ENCODE results near the gene HHAT. TPM values are rescaled to one million over a fixed set of nuclear protein-coding genes. Genes with fewer than 3 reads are reported as not detected.
A peak's percentile ranks its signal among the peaks of the same experiment; 100 is the strongest.

Gene HHAT
- total and polyA plus RNA-seq, 4 donors: 1.9 to 3.9 (median 2.6) TPM

DNA sequence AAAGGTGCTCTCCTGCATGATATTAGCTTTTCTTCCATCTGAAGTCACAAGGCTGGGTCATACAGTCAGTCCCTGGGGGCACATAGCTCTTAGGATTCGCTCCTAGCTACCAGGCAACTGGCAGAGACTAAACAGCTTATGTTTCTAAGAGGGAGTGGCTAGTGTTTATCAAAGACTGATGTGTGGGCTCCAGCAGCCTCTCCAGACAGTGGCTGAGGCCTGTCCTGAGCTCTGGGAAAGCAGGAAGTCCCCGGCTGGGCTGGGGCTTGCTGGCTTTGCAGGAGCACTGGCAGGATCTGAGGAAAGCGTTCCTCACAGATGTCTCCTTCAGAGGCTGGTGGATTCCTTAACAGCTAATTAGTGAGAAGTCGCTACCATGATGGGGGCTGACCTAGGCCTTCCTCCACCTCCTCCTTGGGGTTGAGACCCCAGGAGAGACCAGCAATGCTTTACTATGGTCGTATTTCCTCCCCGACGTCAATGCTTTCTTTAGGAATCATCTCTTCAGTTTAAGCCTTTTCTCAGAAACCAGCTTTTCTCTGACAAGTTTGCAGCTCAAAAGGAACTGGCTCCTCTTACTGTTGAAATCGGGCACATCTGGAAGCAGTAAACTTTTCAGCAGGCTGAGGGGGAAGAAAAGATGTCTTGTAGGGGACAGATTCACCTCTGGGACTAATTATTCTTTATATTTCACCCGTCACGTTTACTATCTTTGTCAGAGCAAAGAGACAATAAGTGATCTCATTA lies 33.5 kb upstream of the HHAT start:
- Histone ChIP-seq H3K9me3 (ENCODE audit: control insufficient read depth, low read length) (no peaks in the 10 kb centered on the region), H3K36me3 (ENCODE audit: control insufficient read depth in 1 of 2, insufficient read depth in 2 of 2, low read length in 1 of 2) (no peaks in the 10 kb centered on the region), H3K27me3 (ENCODE audit: control insufficient read depth in 1 of 2, insufficient read depth in 2 of 2, low read length in 1 of 2) (no peaks in the 10 kb centered on the region), H3K27ac (ENCODE audit: low read depth in 1 of 2, low read length in 2 of 2) (peak overlapping the region in 1 of 2 donors; percentile 83), H3K4me1 (ENCODE audit: control insufficient read depth in 1 of 2, insufficient read depth in 2 of 2, low read length in 2 of 2) (peaks cover 0 to 9% of the 10 kb centered on the region in 2 donors), H3K4me3 (ENCODE audit: low read length in 2 of 2) (no peak overlapping the region)
- intact Hi-C loops (cut with DNase I): loop anchor here (5.0 kb wide), 2 partner anchors 43 to 63 kb away; partner anchors contain the start of gene SERTAD4 (in 1 of the 2)
- 37 to 39% methylated on average over 10 of the region's 10 CpGs for WGBS, 2 donors
- ATAC-seq (ENCODE audit: low FRiP score) (no peak), DNase-seq (peak in 1 of 2 donors; percentile 76)

DNA sequence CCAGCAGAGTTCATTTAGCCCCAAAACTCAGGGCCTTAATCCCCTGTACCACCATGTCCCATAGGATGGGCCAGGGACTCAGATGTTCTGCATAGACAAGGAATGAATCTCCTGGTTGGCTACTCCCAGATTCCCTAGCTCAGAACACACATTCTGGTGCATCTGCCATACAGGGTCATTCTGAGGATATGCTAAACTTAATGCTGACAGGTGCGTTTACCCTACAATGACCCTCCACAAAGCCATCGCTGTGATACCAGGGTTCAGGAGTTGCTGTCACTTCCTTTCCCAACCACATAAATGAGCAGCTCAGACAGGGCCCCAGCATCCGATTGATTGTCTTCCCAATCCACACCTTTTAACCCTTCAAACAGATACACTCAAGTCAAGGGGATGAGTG lies 32.0 kb upstream of the HHAT start:
- 96 to 98% methylated on average over 3 of the region's 3 CpGs for WGBS, 2 donors

DNA sequence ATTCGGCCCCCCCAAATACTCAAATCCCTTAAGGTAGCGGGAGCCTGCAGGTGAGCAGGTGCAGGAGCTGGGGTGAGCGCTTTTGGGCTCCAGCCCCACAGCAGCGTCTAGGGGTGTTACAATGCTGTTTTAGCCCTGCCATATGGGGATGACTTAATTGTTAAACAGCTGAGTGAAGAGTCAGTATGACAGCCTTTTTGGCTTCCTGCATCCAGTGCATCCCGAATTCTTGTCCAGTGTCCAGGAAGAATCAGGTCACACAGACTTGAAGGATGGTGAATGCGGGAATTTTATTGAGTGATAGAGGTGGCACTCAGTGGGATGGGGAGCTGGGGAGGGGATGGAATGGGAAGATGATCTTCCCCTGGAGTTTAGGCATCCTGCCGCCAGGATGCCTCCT lies 30.4 kb upstream of the HHAT start:
- peaks cover 2 to 9% of the 10 kb centered on the region in 2 donors for H3K4me1 ChIP-seq (ENCODE audit: control insufficient read depth in 1 of 2, insufficient read depth in 2 of 2, low read length in 2 of 2)
- ATAC-seq (ENCODE audit: low FRiP score): no peak
- no peak overlapping the region for H3K27ac ChIP-seq (ENCODE audit: low read depth in 1 of 2, low read length in 2 of 2)
- H3K27me3 ChIP-seq (ENCODE audit: control insufficient read depth in 1 of 2, insufficient read depth in 2 of 2, low read length in 1 of 2): no peaks in the 10 kb centered on the region
- H3K36me3 ChIP-seq (ENCODE audit: control insufficient read depth in 1 of 2, insufficient read depth in 2 of 2, low read length in 1 of 2): no peaks in the 10 kb centered on the region
- WGBS, 2 donors: 96 to 98% methylated on average over 7 of the region's 7 CpGs
- DNase-seq: no peak
- H3K9me3 ChIP-seq (ENCODE audit: control insufficient read depth, low read length): no peaks in the 10 kb centered on the region
- intact Hi-C loops (cut with DNase I): no loop called here
- H3K4me3 ChIP-seq (ENCODE audit: low read length in 2 of 2): no peak overlapping the region

More for the DNA sequence above, 32.0 kb upstream of the HHAT start:
- Histone ChIP-seq H3K27me3 (ENCODE audit: control insufficient read depth in 1 of 2, insufficient read depth in 2 of 2, low read length in 1 of 2) (no peaks in the 10 kb centered on the region), H3K9me3 (ENCODE audit: control insufficient read depth, low read length) (no peaks in the 10 kb centered on the region), H3K4me1 (ENCODE audit: control insufficient read depth in 1 of 2, insufficient read depth in 2 of 2, low read length in 2 of 2) (peaks cover 0 to 9% of the 10 kb centered on the region in 2 donors), H3K27ac (ENCODE audit: low read depth in 1 of 2, low read length in 2 of 2) (no peak overlapping the region), H3K4me3 (ENCODE audit: low read length in 2 of 2) (no peak overlapping the region), H3K36me3 (ENCODE audit: control insufficient read depth in 1 of 2, insufficient read depth in 2 of 2, low read length in 1 of 2) (no peaks in the 10 kb centered on the region)
- DNase-seq (no peak), ATAC-seq (ENCODE audit: low FRiP score) (no peak)
- intact Hi-C loops (cut with DNase I): no loop called here

DNA sequence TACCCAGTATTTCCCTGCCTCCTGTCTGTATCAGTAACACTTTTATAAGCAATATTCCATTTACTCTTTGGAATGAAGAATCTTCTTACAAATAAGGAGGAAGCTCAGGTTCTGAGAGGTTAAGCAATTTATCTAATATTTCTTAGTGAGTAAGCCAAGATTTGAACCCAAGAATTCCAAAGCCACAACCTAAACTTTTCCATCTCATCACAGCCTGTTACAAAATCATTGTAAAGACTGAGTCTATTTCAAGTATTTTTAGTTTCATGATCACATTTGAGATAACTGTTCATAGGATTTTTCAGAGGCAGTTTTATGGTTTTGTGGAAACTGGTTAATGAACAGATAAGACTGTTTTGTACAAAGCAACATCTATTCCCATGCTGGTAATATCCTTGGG lies 29.8 kb upstream of the HHAT start:
- no peaks in the 10 kb centered on the region for H3K27me3 ChIP-seq (ENCODE audit: control insufficient read depth in 1 of 2, insufficient read depth in 2 of 2, low read length in 1 of 2)
- DNase-seq (no peak), ATAC-seq (ENCODE audit: low FRiP score) (no peak)
- no peaks in the 10 kb centered on the region for H3K9me3 ChIP-seq (ENCODE audit: control insufficient read depth, low read length)
- peaks cover 2 to 9% of the 10 kb centered on the region in 2 donors for H3K4me1 ChIP-seq (ENCODE audit: control insufficient read depth in 1 of 2, insufficient read depth in 2 of 2, low read length in 2 of 2)
- H3K27ac ChIP-seq (ENCODE audit: low read depth in 1 of 2, low read length in 2 of 2): no peak overlapping the region
- H3K36me3 ChIP-seq (ENCODE audit: control insufficient read depth in 1 of 2, insufficient read depth in 2 of 2, low read length in 1 of 2): no peaks in the 10 kb centered on the region
- H3K4me3 ChIP-seq (ENCODE audit: low read length in 2 of 2): no peak overlapping the region
- intact Hi-C loops (cut with DNase I): no loop called here

DNA sequence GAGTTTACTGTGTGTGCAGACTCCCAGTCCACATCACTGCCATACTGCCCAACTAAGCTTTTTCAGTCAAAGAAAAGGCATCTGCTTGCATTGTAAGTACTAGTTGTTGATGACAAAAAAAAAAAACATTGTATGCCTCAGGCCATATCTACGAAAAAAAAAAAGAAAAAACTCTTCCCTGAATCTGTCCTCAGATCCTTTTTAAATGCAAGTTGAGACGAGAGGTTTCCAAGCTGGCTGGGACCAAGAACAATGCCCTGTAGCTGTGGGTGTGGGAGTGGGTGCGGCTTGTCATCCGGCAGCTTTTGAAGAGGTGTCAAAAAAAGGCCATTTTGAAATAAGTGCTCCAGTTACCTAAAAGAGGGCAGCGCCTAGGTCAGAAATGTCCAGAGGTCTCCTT lies 29.2 kb upstream of the HHAT start:
- Histone ChIP-seq H3K4me3 (ENCODE audit: low read length in 2 of 2) (no peak overlapping the region), H3K27me3 (ENCODE audit: control insufficient read depth in 1 of 2, insufficient read depth in 2 of 2, low read length in 1 of 2) (no peaks in the 10 kb centered on the region), H3K4me1 (ENCODE audit: control insufficient read depth in 1 of 2, insufficient read depth in 2 of 2, low read length in 2 of 2) (peaks cover 2 to 7% of the 10 kb centered on the region in 2 donors), H3K36me3 (ENCODE audit: control insufficient read depth in 1 of 2, insufficient read depth in 2 of 2, low read length in 1 of 2) (no peaks in the 10 kb centered on the region), H3K9me3 (ENCODE audit: control insufficient read depth, low read length) (no peaks in the 10 kb centered on the region), H3K27ac (ENCODE audit: low read depth in 1 of 2, low read length in 2 of 2) (no peak overlapping the region)
- intact Hi-C loops (cut with DNase I): no loop called here
- ATAC-seq (ENCODE audit: low FRiP score): no peak
- 92 to 97% methylated on average over 5 of the region's 5 CpGs for WGBS, 2 donors
- no peak for DNase-seq

DNA sequence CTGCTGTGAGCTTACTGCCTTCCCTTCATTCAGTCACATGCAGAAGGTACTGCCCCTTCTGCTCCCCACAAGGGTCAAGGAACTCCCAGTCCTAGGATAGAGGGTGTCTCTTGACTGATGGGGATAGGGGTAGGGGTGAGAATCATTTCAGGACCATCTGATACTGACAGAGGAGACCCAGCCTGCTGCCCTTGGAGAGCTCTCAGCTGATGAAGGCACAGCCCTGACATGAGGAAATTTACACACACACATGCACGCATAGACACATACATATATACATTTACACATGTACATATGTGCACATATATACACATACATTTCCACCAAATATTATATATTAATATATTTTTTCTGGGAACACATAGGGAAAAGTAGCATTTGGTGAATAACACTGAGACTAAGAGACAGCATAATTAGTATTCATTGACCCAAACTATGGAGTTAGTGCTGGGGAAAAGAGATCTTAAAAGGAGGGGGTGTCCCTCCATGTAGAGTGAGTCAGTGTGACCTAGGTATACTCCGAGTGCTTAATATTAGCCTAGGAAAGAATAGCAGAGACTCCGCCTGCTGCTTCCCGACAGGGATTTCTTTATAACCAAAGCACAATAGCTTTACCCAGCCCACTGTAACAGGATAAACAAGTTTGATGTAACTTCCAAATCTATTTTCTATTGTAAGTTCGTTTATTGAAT lies 27.6 kb upstream of the HHAT start:
- peaks cover 0 to 2% of the 10 kb centered on the region in 2 donors for H3K4me1 ChIP-seq (ENCODE audit: control insufficient read depth in 1 of 2, insufficient read depth in 2 of 2, low read length in 2 of 2)
- ATAC-seq (ENCODE audit: low FRiP score) (no peak), DNase-seq (no peak)
- H3K4me3 ChIP-seq (ENCODE audit: low read length in 2 of 2): no peak overlapping the region
- H3K27ac ChIP-seq (ENCODE audit: low read depth in 1 of 2, low read length in 2 of 2): no peak overlapping the region
- H3K36me3 ChIP-seq (ENCODE audit: control insufficient read depth in 1 of 2, insufficient read depth in 2 of 2, low read length in 1 of 2): no peaks in the 10 kb centered on the region
- intact Hi-C loops (cut with DNase I): no loop called here
- no peaks in the 10 kb centered on the region for H3K9me3 ChIP-seq (ENCODE audit: control insufficient read depth, low read length)
- 80 to 84% methylated on average over 5 of the region's 5 CpGs for WGBS, 2 donors
- no peaks in the 10 kb centered on the region for H3K27me3 ChIP-seq (ENCODE audit: control insufficient read depth in 1 of 2, insufficient read depth in 2 of 2, low read length in 1 of 2)

DNA sequence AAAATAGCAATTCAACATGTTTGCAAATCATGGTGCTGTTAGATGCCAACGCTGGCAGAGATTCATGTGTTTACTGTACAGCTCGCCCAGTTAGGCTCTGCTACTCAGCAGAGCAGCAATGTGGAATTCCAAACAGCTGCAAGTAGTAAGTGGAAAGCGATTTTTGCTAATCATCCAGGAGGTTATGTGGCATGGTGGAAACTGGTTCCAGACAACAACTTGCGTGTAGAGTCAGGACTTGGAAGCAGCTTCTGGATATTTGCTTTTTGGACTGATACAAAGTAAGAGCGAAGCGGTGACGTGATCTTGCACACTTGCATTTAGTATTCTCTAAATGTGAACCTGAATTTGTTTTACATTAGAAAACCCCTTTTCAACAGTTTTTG lies 27.1 kb upstream of the HHAT start:
- WGBS, 2 donors: 81 to 85% methylated on average over 7 of the region's 7 CpGs
- Histone ChIP-seq H3K27ac (ENCODE audit: low read depth in 1 of 2, low read length in 2 of 2) (no peak overlapping the region), H3K27me3 (ENCODE audit: control insufficient read depth in 1 of 2, insufficient read depth in 2 of 2, low read length in 1 of 2) (no peaks in the 10 kb centered on the region), H3K36me3 (ENCODE audit: control insufficient read depth in 1 of 2, insufficient read depth in 2 of 2, low read length in 1 of 2) (no peaks in the 10 kb centered on the region), H3K4me1 (ENCODE audit: control insufficient read depth in 1 of 2, insufficient read depth in 2 of 2, low read length in 2 of 2) (peaks cover 0 to 2% of the 10 kb centered on the region in 2 donors), H3K4me3 (ENCODE audit: low read length in 2 of 2) (no peak overlapping the region), H3K9me3 (ENCODE audit: control insufficient read depth, low read length) (no peaks in the 10 kb centered on the region)
- no peak for ATAC-seq (ENCODE audit: low FRiP score)
- intact Hi-C loops (cut with DNase I): no loop called here
- no peak for DNase-seq

DNA sequence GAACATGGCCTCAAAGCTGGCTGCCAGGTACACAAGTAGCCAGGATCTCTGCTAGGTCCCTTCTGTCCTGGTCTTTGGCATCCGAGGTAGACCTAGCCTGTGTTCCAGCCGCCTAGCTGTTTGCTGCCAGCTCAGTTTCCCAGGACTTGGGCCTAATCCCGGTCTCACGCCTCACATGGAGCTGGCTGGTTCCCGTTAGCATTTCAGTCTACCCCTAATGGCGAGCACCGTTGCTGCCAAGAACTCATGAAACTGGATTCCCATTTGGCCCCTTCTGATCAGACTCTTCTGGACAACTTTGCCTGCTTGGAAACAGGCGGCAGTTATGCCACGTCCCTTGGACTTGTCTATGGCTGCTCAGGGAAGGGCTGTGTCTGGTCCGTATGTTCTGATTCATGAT lies 26.2 kb upstream of the HHAT start:
- H3K4me1 ChIP-seq (ENCODE audit: control insufficient read depth in 1 of 2, insufficient read depth in 2 of 2, low read length in 2 of 2): peaks cover 0 to 2% of the 10 kb centered on the region in 2 donors
- no peaks in the 10 kb centered on the region for H3K27me3 ChIP-seq (ENCODE audit: control insufficient read depth in 1 of 2, insufficient read depth in 2 of 2, low read length in 1 of 2)
- H3K27ac ChIP-seq (ENCODE audit: low read depth in 1 of 2, low read length in 2 of 2): peak overlapping the region in 1 of 2 donors; percentile 47
- H3K4me3 ChIP-seq (ENCODE audit: low read length in 2 of 2): no peak overlapping the region
- intact Hi-C loops (cut with DNase I): no loop called here
- no peaks in the 10 kb centered on the region for H3K9me3 ChIP-seq (ENCODE audit: control insufficient read depth, low read length)
- DNase-seq: peak; percentile 66 to 75
- no peaks in the 10 kb centered on the region for H3K36me3 ChIP-seq (ENCODE audit: control insufficient read depth in 1 of 2, insufficient read depth in 2 of 2, low read length in 1 of 2)
- peak; percentile 56 for ATAC-seq (ENCODE audit: low FRiP score)
- WGBS, 2 donors: 12 to 14% methylated on average over 10 of the region's 10 CpGs

DNA sequence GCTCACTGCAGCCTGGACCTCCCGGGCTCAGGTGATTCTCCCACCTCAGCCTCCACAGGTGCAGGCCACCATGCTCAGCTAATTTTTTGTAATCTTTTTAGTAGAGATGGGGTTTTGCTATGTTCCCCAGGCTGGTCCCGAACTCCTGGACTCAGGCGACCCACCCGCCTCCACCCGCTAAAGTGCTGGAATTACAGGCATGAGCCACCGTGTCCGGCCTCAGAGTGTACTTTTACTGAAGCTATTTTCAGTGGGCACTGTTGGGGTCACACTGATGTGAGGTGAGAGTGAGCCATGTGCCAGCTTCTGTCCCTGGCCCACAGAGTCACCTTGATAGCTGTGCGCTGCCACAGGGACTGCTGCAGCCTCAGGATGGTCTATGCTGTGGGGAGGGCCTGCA lies 25.3 kb upstream of the HHAT start:
- Histone ChIP-seq H3K4me3 (ENCODE audit: low read length in 2 of 2) (no peak overlapping the region), H3K27ac (ENCODE audit: low read depth in 1 of 2, low read length in 2 of 2) (no peak overlapping the region), H3K36me3 (ENCODE audit: control insufficient read depth in 1 of 2, insufficient read depth in 2 of 2, low read length in 1 of 2) (no peaks in the 10 kb centered on the region), H3K4me1 (ENCODE audit: control insufficient read depth in 1 of 2, insufficient read depth in 2 of 2, low read length in 2 of 2) (peaks cover 0 to 2% of the 10 kb centered on the region in 2 donors), H3K9me3 (ENCODE audit: control insufficient read depth, low read length) (no peaks in the 10 kb centered on the region), H3K27me3 (ENCODE audit: control insufficient read depth in 1 of 2, insufficient read depth in 2 of 2, low read length in 1 of 2) (no peaks in the 10 kb centered on the region)
- 96% methylated on average over 8 of the region's 8 CpGs for WGBS, 2 donors
- intact Hi-C loops (cut with DNase I): no loop called here
- no peak for DNase-seq
- ATAC-seq (ENCODE audit: low FRiP score): no peak
